Measurements from ENCODE around the gene RTN4R.

- TF ChIP-seq CTCF (IDR thresholded peaks at IDR 0.05; ENCODE audit: low read depth, low read length, poor library complexity, severe bottlenecking): no peak
- no peak for TF ChIP-seq EZH2phosphoT487 (IDR thresholded peaks at IDR 0.05; ENCODE audit: borderline replicate concordance, low read length)
Measured at GRCh38 chr22:20233351-20234313, 34.5 kb downstream of the RTN4R start.

Data from DOHH2 (cell line).